Ovary (tissue), 9 donors: ENCODE results near the gene RNF224. TPM values are rescaled to one million over a fixed set of nuclear protein-coding genes. Genes with fewer than 3 reads are reported as not detected.

Experiments used
- DNase-seq, 5 donors: peaks; one replicate each; pipeline ENCODE4 v3.0.0-alpha.2; 2019 to 2020
- H3K27ac ChIP-seq, 2 donors: fragments of 200-600 bp; one replicate each; pipeline versions ENCODE4 v1.5.1 to v1.8.0; 2019 to 2022
- H3K27me3 ChIP-seq: fragments of 200-600 bp; one replicate; pipeline ENCODE4 v1.8.0; 2022
- H3K36me3 ChIP-seq: fragments of 200-600 bp; sonication (generic); one replicate; pipeline ENCODE4 v1.5.1; 2019
- H3K4me1 ChIP-seq: one replicate; pipeline ENCODE4 v1.8.1; 2013; ENCODE audit warnings: mild to moderate bottlenecking, moderate library complexity; ENCODE audit not compliant: insufficient read depth
- H3K4me3 ChIP-seq: fragments of 200-600 bp; sonication (generic); one replicate; pipeline ENCODE4 v1.5.1; 2017
- H3K9me3 ChIP-seq, 2 donors: fragments of 200-600 bp in 1 of 2; sonication (generic) in 1 of 2; one replicate each; pipeline versions ENCODE4 v1.5.1 to v1.8.1; 2013 to 2019; ENCODE audit warnings: mild to moderate bottlenecking in 1 of 2, moderate library complexity in 1 of 2
- EP300 ChIP-seq: sonication (generic); formaldehyde crosslinking; IDR thresholded peaks from one replicate; pipeline ENCODE4 v1.6.1; 2017; ENCODE audit warnings: antibody characterized with exemption
- POLR2A ChIP-seq: fragments of 450-650 bp; IDR thresholded peaks from one replicate; pipeline ENCODE4 v1.6.1; 2017; ENCODE audit warnings: antibody characterized with exemption, mild to moderate bottlenecking, moderate library complexity
- WGBS, 3 donors: extraction: QIAGEN DNeasy Blood & Tissue Kit in 1 of 3; methylation state at CpG; one replicate each; pipeline versions ENCODE4 v1.1.5 to v1.1.7; 2013 to 2017; 5-methylcytosine and 5-hydroxymethylcytosine counted together
- intact Hi-C, 4 donors: fragments of 100-400 bp; cut with DNase I; formaldehyde crosslinking; loops; one replicate each; pipeline versions ENCODE4 v1.11.0 to v1.15.1; 2022 to 2023
- polyA plus RNA-seq, 2 donors: library from polyadenylated mRNA; stranded (reverse); fragments of 200-250 nt in 1 of 2; fragments of 350-450 nt in 1 of 2; fragmentation: Illumina TruSeq in 1 of 2; extraction: RNeasy Lipid Tissue Mini Kit (QIAGEN cat#74804) in 1 of 2; gene quantifications; one replicate each; pipeline ENCODE4 v1.2.3, GENCODE V29; 2013 to 2014
- total RNA-seq, 7 donors: library from RNA; depleted of rRNA in 2 of 7; stranded (reverse); fragments of >200 nt in 2 of 7; fragmentation: NEBNext Ultra II Directional in 3 of 7; extraction: Animal tissue kit (Norgen Biotek cat#: 25700) in 3 of 7; gene quantifications; one replicate each; pipeline versions ENCODE4 v1.1.0 to v1.2.4, GENCODE V29; 2016 to 2023
- TF ChIP-seq, protein P1 (sequence below), 3 donors: fragments of 450-650 bp in 2 of 3; fragments of 200-600 bp in 1 of 3; IDR thresholded peaks; one replicate each; pipeline versions ENCODE4 v1.5.1 to v1.8.0; 2016 to 2022; ENCODE audit warnings: antibody characterized with exemption in 3 of 3, mild to moderate bottlenecking in 1 of 3
- donor health status: DM: no; HTN: no; CAD: no; lungs with moderate emphysema.
- donor health status: DM: no; HTN: no; CAD: no.
- donor health status: Bipolar disorder and iron deficiency.
- donor health status: DM: yes; HTN: yes; CAD: no.
- donor health status: DM: no; HTN: no; CAD: no.
- donor health status: DM: yes; HTN: yes; CAD: no.

Gene RNF224
- total and polyA plus RNA-seq, 9 donors, result 0.92 TPM; not detected in 8

DNA sequence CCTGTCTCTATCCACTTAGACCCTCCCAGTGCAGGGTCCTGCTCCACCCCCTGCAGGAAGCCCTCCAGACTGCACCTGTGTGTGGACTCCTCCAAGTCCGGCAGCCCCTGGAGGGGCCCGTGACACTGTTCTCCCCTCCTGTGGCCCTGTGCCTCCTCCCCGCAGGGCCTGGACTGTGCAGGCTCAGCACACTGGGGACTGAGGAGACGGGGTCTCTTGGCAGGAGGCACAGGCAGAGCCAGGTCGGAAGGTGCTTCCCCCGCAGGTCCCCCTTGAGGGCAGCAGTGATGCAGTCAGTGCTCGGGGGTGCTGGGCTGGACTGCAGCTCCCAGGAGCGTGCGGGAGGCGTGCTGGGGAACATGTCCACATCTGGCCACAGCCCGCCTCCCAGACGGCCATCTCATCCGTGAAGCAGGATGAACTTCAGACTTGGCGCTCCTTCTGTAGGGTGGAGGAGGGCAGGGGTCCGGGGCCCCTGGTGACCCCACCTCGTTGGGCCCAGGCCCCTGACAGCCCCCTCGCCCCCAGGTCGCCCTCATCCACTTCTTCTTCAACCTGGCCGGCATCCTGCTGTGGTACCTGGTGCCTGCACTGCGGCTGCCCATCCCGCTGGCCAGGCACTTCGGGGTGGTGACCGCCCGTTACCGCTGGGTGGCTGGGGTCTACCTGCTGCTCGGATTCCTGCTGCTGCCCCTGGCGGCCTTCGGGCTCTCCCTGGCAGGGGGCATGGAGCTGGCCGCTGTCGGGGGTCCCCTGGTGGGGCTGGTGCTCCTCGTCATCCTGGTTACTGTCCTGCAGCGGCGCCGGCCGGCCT is 8.3 kb downstream of the RNF224 start:
- WGBS, 3 donors, result 40 to 55% (median 48%) methylated on average over 25 to 35 of the region's 35 CpGs

DNA sequence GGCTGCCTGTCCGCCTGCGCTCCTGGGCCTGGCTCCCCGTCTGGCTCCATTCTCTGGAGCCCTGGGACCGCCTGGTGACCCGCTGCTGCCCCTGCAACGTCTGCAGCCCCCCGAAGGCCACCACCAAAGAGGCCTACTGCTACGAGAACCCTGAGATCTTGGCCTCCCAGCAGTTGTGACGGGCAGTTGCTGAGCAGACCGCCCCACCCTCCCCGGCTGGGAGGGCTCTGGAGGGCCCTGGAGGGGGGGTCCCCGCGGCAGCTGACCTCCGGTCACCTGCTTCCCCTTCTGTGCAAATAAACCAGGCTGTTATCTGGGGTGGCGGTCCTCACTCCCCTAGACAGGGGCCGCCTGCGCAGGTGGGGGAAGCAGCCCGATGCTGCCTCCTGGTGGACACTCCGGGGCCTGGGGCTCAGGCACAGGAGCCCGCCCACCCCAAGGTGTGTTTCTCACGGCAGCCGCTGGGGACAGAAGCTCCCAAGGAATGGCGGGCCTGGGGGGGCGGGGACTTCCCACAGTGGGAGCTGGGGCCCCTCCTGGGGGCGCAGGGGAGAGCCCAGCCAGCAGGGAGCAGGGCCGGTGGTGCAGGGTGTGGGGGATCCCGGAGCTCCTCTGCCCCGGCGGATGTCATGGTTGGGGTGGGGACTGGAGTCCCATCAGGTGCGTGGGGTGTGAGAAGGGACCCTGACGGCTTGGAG is 9.1 kb downstream of the RNF224 start:
- 7 to 8% (median 7%) methylated on average over 22 to 31 of the region's 31 CpGs for WGBS, 3 donors
- peak overlapping the region; percentile 25 for H3K4me3 ChIP-seq
- DNase-seq, result peak; percentile 88 to 92 (median 90)
- no peaks in the 10 kb centered on the region for H3K36me3 ChIP-seq
- no peaks in the 10 kb centered on the region for H3K9me3 ChIP-seq
- no peaks in the 10 kb centered on the region for H3K27me3 ChIP-seq
- peak overlapping the region in 1 of 2 donors; percentile 32 for H3K27ac ChIP-seq
- peaks cover 11% of the 10 kb centered on the region for H3K4me1 ChIP-seq
- intact Hi-C loops, result loop anchor here in 1 of 4 donors (10.0 kb wide), 1 partner anchor 122 kb away; the partner anchor contains the start of gene DPP7
- TF ChIP-seq POLR2A (no peak), EP300 (no peak)
- TF ChIP-seq, protein P1, sequence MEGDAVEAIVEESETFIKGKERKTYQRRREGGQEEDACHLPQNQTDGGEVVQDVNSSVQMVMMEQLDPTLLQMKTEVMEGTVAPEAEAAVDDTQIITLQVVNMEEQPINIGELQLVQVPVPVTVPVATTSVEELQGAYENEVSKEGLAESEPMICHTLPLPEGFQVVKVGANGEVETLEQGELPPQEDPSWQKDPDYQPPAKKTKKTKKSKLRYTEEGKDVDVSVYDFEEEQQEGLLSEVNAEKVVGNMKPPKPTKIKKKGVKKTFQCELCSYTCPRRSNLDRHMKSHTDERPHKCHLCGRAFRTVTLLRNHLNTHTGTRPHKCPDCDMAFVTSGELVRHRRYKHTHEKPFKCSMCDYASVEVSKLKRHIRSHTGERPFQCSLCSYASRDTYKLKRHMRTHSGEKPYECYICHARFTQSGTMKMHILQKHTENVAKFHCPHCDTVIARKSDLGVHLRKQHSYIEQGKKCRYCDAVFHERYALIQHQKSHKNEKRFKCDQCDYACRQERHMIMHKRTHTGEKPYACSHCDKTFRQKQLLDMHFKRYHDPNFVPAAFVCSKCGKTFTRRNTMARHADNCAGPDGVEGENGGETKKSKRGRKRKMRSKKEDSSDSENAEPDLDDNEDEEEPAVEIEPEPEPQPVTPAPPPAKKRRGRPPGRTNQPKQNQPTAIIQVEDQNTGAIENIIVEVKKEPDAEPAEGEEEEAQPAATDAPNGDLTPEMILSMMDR (IDR thresholded peaks at IDR 0.05), result peak; percentile 96 to 99 (median 99)

More for the DNA sequence above, 8.3 kb downstream of the RNF224 start:
- DNase-seq, result no peak
- Histone ChIP-seq H3K36me3 (no peaks in the 10 kb centered on the region), H3K4me1 (peaks cover 11% of the 10 kb centered on the region), H3K9me3 (no peaks in the 10 kb centered on the region), H3K27me3 (peaks cover 3% of the 10 kb centered on the region), H3K27ac (no peak overlapping the region), H3K4me3 (peak overlapping the region; percentile 25)
- intact Hi-C loops, result loop anchor here in 1 of 4 donors (10.0 kb wide), 1 partner anchor 121 kb away; the partner anchor contains the start of gene DPP7
- TF ChIP-seq POLR2A, result no peak
- no peak for TF ChIP-seq EP300
- TF ChIP-seq, protein P1 (IDR thresholded peaks at IDR 0.05), result no peak

DNA sequence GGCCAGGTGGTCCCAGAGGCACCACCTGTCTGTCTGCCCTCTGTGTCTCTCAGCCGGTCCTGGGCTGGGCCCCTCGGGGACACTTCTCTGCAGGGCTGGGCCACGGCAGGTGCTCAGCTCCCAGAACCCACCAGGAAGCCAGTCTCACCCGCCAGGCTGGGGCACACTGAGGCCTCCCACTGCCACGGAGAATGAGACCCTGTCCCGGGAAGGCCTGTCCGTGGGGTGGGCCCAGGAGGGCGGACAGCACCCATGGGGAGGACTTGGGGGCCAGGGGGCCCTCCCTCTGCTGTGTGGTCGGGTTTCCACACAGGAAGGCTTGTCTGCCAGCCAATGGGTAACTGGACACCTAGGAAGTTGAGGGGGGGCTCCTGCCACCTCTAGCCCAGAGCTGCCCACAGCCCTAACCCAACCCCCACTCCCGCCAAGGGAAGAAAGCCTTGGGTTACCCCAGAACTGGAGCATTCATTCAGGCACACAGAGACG is 9.7 kb downstream of the RNF224 start:
- 42 to 48% (median 46%) methylated on average over 11 of the region's 11 CpGs for WGBS, 3 donors
- intact Hi-C loops, result loop anchor here in 1 of 4 donors (10.0 kb wide), 1 partner anchor 122 kb away; the partner anchor contains the start of gene DPP7
- Histone ChIP-seq H3K27me3 (no peaks in the 10 kb centered on the region), H3K4me1 (peaks cover 11% of the 10 kb centered on the region), H3K4me3 (no peak overlapping the region), H3K27ac (peak overlapping the region in 1 of 2 donors; percentile 32), H3K9me3 (no peaks in the 10 kb centered on the region), H3K36me3 (no peaks in the 10 kb centered on the region)
- DNase-seq, result no peak
- TF ChIP-seq, protein P1 (IDR thresholded peaks at IDR 0.05), result no peak
- TF ChIP-seq POLR2A (no peak), EP300 (no peak)
